Breast epithelium (tissue), 4 donors: Measurements from ENCODE around the gene MARVELD1. TPM values are rescaled to one million over a fixed set of nuclear protein-coding genes. Genes with fewer than 3 reads are reported as not detected.

Experiments used
- DNase-seq, 2 donors: peaks; one replicate each; pipeline ENCODE4 v3.0.0-alpha.2; 2019; ENCODE audit warnings: low spot score in 2 of 2
- H3K27ac ChIP-seq, 2 donors: fragments of 200-600 bp; sonication (generic) in 1 of 2; one replicate each; pipeline ENCODE4 v1.5.1; 2016 to 2019; ENCODE audit warnings: mild to moderate bottlenecking in 1 of 2
- H3K27me3 ChIP-seq, 2 donors: fragments of 200-600 bp; sonication (generic) in 1 of 2; one replicate each; pipeline versions ENCODE4 v1.5.1 to v1.6.0; 2017 to 2019; ENCODE audit warnings: control low read depth in 1 of 2, mild to moderate bottlenecking in 1 of 2
- H3K36me3 ChIP-seq: fragments of 200-600 bp; one replicate; pipeline ENCODE4 v1.5.1; 2019
- H3K4me1 ChIP-seq, 2 donors: fragments of 200-600 bp; sonication (generic); one replicate each; pipeline ENCODE4 v1.5.1; 2016 to 2019; ENCODE audit warnings: control low read depth in 1 of 2
- H3K4me3 ChIP-seq, 3 donors: fragments of 200-600 bp; sonication (generic); 1 replicate in 2 of 3; 2 replicates in 1 of 3; pipeline ENCODE4 v1.5.1; 2016 to 2019; ENCODE audit warnings: mild to moderate bottlenecking in 3 of 3, moderate library complexity in 2 of 3
- H3K9me3 ChIP-seq, 2 donors: fragments of 200-600 bp; sonication (generic) in 1 of 2; one replicate each; pipeline ENCODE4 v1.5.1; 2016 to 2019; ENCODE audit warnings: control low read depth in 1 of 2
- POLR2A ChIP-seq: fragments of 450-650 bp; IDR thresholded peaks from one replicate; pipeline ENCODE4 v1.6.1; 2016; ENCODE audit warnings: antibody characterized with exemption, mild to moderate bottlenecking, moderate library complexity
- POLR2AphosphoS5 ChIP-seq, 3 donors: sonication (generic); formaldehyde crosslinking; IDR thresholded peaks; one replicate each; pipeline ENCODE4 v1.6.1; 2017; ENCODE audit warnings: antibody characterized with exemption in 3 of 3
- intact Hi-C: fragments of 100-400 bp; cut with DNase I; formaldehyde crosslinking; loops from one replicate; pipeline ENCODE4 v1.15.1; 2023; ENCODE audit warnings: low total_unique reads
- total RNA-seq, 3 donors: library from RNA; depleted of rRNA; stranded (reverse); fragments of >200 nt; gene quantifications; one replicate each; pipeline ENCODE4 v1.1.0, GENCODE V29; 2016
- TF ChIP-seq, protein P1 (sequence below), 3 donors: fragments of 450-650 bp; IDR thresholded peaks; one replicate each; pipeline ENCODE4 v1.5.1; 2016 to 2017; ENCODE audit warnings: antibody characterized with exemption in 3 of 3, mild to moderate bottlenecking in 3 of 3, moderate library complexity in 3 of 3

Gene MARVELD1
- total RNA-seq, 3 donors from 2014 or later = 13.4 to 19.8 (median 16.2) TPM

DNA sequence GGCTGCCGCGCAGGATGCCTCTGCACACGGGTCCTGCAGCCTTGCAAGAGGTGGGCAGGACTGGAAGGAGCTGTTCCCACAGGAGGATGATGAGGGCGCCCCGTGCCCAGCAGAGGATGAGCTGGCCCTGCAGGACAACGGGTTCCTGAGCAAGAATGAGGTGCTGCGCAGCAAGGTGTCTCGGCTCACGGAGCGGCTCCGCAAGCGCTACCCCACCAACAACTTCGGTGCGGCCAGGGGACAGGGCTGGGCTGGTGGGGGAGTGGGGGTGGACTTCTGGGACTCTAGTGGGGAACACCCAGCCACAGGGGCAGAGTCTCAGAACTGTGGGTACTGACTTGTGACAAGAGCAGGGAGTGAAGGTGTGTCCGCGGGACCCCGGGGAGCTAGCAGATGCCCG is 39.4 kb downstream of the MARVELD1 start:
- TF ChIP-seq POLR2AphosphoS5 (IDR thresholded peaks at IDR 0.05) = no peak
- TF ChIP-seq, protein P1, sequence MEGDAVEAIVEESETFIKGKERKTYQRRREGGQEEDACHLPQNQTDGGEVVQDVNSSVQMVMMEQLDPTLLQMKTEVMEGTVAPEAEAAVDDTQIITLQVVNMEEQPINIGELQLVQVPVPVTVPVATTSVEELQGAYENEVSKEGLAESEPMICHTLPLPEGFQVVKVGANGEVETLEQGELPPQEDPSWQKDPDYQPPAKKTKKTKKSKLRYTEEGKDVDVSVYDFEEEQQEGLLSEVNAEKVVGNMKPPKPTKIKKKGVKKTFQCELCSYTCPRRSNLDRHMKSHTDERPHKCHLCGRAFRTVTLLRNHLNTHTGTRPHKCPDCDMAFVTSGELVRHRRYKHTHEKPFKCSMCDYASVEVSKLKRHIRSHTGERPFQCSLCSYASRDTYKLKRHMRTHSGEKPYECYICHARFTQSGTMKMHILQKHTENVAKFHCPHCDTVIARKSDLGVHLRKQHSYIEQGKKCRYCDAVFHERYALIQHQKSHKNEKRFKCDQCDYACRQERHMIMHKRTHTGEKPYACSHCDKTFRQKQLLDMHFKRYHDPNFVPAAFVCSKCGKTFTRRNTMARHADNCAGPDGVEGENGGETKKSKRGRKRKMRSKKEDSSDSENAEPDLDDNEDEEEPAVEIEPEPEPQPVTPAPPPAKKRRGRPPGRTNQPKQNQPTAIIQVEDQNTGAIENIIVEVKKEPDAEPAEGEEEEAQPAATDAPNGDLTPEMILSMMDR (IDR thresholded peaks at IDR 0.05) = no peak
- TF ChIP-seq POLR2A = no peak
- no peaks in the 10 kb centered on the region for H3K4me1 ChIP-seq
- H3K36me3 ChIP-seq = no peaks in the 10 kb centered on the region
- no peak overlapping the region for H3K27ac ChIP-seq
- intact Hi-C loops = no loop called here
- H3K4me3 ChIP-seq = no peak overlapping the region
- no peaks in the 10 kb centered on the region for H3K9me3 ChIP-seq
- DNase-seq = no peak
- H3K27me3 ChIP-seq = no peaks in the 10 kb centered on the region

DNA sequence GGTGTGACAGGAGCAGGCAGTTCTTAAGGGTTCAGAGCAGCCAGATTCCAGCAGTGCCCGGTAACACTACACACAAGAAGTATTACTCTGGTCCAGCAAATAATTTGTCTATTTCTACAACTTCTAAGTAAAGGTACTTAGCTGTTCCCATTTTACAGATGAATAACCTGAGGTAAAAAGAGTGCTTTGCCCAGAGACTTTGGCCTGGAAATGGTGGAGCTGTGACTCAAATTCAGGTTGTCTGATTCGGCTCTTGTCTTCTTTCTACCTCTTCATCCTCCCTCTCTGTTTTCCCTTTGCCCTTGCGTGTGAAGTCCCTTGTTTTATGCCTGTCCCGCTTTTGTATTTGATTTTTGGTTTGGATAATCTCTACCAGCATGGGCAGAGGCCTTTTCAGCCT is 41.2 kb downstream of the MARVELD1 start:
- DNase-seq = no peak
- Histone ChIP-seq H3K9me3 (no peaks in the 10 kb centered on the region), H3K36me3 (no peaks in the 10 kb centered on the region), H3K27ac (no peak overlapping the region), H3K4me1 (no peaks in the 10 kb centered on the region), H3K27me3 (no peaks in the 10 kb centered on the region), H3K4me3 (no peak overlapping the region)
- intact Hi-C loops = no loop called here
- TF ChIP-seq, protein P1 (IDR thresholded peaks at IDR 0.05) = no peak
- no peak for TF ChIP-seq POLR2A

DNA sequence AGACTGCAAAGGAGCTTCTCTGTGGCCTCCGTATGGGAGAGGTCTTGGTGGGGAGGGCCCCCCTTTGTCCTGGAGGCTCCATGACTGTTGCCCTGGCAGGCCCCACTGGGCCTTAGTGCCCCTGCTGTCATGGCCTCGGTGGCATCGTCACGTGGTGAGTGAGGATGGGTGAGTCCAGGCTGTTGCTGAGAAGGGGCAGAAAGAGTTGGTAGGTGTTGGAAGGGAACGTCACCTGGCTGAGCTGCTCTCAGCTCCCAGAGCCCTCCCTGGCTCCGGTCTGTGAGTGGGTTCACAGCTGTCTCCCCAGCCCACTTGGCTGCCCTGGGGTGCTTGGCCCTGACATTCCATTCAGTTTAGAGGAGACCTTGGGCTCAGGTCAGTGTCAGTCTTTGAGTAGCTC is 42.2 kb downstream of the MARVELD1 start:
- no peaks in the 10 kb centered on the region for H3K4me1 ChIP-seq
- no peaks in the 10 kb centered on the region for H3K36me3 ChIP-seq
- intact Hi-C loops = no loop called here
- H3K4me3 ChIP-seq = no peak overlapping the region
- DNase-seq = no peak
- no peaks in the 10 kb centered on the region for H3K27me3 ChIP-seq
- TF ChIP-seq POLR2AphosphoS5 (IDR thresholded peaks at IDR 0.05) (no peak), POLR2A (no peak)
- TF ChIP-seq, protein P1 (IDR thresholded peaks at IDR 0.05) = no peak
- H3K9me3 ChIP-seq = no peaks in the 10 kb centered on the region
- no peak overlapping the region for H3K27ac ChIP-seq

DNA sequence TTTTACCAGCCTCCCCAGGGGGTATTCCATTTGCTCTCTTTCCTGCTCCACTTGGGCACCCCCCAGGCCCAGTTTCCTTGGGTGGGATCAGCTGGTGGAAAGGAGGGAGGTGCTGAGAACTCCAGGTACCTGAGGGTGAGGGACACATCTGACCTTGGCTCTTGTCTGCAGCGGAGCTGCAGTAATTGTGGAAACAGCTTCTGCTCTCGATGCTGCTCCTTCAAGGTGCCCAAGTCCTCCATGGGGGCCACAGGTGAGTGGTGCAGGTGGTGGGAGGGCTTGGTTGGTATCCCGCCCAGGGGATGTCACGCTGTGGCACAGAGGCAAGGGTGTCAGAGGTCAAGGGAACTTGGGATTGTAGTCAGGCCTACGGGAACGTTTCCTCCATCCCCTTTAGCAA is 43.9 kb downstream of the MARVELD1 start:
- no peaks in the 10 kb centered on the region for H3K9me3 ChIP-seq

DNA sequence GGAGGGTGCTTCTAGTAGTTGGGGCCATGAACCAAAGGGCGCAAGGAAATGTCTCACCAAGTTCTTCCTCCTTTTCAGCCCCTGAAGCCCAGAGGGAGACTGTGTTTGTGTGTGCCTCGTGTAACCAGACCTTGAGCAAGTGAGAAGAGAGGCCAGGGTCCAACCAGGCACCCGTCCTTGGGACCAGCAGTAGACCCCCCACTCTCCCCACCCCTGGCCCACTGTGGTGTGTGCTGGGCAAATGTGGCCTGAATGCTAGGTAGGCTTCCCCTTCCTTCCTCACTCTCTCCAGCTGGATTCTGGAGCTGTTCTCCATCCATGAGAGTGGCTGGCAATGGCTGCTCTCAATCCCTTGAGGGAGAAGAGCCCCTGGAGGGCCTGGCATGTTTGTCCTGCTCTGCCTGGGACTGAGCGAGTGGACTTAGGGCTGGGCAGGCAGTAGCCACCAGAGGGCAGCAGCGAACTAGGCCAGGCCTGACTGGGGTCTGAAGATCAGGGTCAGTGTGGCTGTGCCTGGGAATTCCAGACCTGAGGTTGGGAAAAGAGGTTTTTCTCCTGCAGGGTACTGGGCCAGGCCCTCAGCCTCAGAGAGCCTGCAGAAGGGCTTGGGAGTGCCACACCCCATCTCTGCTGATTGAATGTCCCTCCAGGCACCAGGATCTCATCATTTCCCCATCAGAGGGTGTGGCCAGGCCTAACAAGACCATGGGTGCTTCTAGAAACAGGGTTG is 45.8 kb downstream of the MARVELD1 start:
- H3K4me3 ChIP-seq = no peak overlapping the region
- no peaks in the 10 kb centered on the region for H3K36me3 ChIP-seq
- no peak overlapping the region for H3K27ac ChIP-seq
- DNase-seq = no peak
- no peaks in the 10 kb centered on the region for H3K9me3 ChIP-seq
- H3K27me3 ChIP-seq = no peaks in the 10 kb centered on the region
- no peak for TF ChIP-seq POLR2AphosphoS5 (IDR thresholded peaks at IDR 0.05)
- TF ChIP-seq, protein P1 (IDR thresholded peaks at IDR 0.05) = peak in 2 of 3 donors; percentile 61 to 68
- no peak for TF ChIP-seq POLR2A
- H3K4me1 ChIP-seq = no peaks in the 10 kb centered on the region
- intact Hi-C loops = no loop called here

More for the DNA sequence above, 43.9 kb downstream of the MARVELD1 start:
- no peaks in the 10 kb centered on the region for H3K36me3 ChIP-seq
- DNase-seq = peak in 1 of 2 donors; percentile 39
- H3K4me1 ChIP-seq = no peaks in the 10 kb centered on the region
- intact Hi-C loops = no loop called here
- TF ChIP-seq, protein P1 (IDR thresholded peaks at IDR 0.05) = no peak
- TF ChIP-seq POLR2A (no peak), POLR2AphosphoS5 (IDR thresholded peaks at IDR 0.05) (no peak)
- no peaks in the 10 kb centered on the region for H3K27me3 ChIP-seq
- no peak overlapping the region for H3K27ac ChIP-seq
- H3K4me3 ChIP-seq = no peak overlapping the region
